Anterior cingulate cortex (tissue), 58 donors: ENCODE results near the gene MED16.

Source experiments
- DNase-seq, 58 donors: peaks; one replicate each; lab custom pipeline; 2025; lab: John Stamatoyannopoulos, UW

MED16 gene, protein sequence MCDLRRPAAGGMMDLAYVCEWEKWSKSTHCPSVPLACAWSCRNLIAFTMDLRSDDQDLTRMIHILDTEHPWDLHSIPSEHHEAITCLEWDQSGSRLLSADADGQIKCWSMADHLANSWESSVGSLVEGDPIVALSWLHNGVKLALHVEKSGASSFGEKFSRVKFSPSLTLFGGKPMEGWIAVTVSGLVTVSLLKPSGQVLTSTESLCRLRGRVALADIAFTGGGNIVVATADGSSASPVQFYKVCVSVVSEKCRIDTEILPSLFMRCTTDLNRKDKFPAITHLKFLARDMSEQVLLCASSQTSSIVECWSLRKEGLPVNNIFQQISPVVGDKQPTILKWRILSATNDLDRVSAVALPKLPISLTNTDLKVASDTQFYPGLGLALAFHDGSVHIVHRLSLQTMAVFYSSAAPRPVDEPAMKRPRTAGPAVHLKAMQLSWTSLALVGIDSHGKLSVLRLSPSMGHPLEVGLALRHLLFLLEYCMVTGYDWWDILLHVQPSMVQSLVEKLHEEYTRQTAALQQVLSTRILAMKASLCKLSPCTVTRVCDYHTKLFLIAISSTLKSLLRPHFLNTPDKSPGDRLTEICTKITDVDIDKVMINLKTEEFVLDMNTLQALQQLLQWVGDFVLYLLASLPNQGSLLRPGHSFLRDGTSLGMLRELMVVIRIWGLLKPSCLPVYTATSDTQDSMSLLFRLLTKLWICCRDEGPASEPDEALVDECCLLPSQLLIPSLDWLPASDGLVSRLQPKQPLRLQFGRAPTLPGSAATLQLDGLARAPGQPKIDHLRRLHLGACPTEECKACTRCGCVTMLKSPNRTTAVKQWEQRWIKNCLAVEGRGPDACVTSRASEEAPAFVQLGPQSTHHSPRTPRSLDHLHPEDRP

DNA sequence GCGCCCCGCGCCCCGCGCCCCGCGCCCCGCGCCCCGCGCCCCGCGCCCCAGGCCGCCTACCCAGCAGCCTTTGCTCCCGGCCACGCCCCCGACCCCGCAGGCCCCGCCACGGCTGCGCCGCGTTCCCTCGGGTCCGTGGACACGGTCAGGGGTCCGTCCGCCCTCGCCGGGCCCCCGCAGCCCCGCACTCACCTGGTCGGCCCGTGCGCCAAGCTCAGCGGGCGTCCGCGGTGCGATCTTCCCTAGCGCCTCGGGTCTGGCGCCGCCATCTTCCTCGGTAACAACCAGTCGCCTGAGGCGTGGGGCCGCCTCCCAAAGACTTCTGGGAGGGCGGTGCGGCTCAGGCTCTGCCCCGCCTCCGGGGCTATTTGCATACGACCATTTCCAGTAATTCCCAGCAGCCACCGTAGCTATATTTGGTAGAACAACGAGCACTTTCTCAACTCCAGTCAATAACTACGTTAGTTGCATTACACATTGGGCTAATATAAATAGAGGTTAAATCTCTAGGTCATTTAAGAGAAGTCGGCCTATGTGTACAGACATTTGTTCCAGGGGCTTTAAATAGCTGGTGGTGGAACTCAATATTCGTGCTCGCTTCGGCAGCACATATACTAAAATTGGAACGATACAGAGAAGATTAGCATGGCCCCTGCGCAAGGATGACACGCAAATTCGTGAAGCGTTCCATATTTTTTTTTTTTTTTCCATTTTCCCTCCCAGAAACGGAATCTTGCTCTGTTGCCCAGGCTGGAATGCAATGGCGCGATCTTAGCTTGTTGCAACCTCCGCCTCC is at the start of gene MED16, which contains the start of gene RNU6-9:
MED16 (minus strand) TSS at position 294 of the 796 bp plus-strand sequence. CDS start 2,056 bp downstream, outside the sequence.
RNU6-9 (plus strand) TSS at position 591 of the 796 bp plus-strand sequence.
- DNase-seq = peak; percentile 11 to 96 (median 84)

DNA sequence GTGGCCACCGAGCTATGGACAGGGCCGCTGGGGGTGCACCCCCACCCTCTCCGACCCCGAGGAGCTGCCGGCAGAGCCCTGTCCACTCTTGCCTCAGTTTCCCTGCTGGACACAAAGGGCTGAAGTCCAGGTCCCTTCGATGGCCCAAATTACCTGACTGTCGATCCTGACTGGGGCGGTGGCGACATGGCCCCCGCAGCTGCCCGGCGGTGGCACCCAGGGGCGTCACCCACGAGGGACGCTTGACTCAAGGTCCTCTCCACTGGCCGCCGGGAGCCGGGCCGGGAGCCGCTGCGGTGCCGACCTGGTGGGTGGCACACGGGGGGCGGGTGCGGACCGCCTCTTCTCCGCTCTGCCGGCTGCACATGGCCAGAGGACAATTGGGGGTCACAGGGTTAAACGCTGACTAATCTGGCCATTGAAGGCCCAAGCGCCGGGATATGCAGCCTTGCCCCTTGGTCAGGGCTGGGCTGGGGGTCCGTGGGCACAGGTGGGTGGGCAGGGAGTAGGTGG is 49.2 kb upstream of the MED16 start:
- no peak for DNase-seq

DNA sequence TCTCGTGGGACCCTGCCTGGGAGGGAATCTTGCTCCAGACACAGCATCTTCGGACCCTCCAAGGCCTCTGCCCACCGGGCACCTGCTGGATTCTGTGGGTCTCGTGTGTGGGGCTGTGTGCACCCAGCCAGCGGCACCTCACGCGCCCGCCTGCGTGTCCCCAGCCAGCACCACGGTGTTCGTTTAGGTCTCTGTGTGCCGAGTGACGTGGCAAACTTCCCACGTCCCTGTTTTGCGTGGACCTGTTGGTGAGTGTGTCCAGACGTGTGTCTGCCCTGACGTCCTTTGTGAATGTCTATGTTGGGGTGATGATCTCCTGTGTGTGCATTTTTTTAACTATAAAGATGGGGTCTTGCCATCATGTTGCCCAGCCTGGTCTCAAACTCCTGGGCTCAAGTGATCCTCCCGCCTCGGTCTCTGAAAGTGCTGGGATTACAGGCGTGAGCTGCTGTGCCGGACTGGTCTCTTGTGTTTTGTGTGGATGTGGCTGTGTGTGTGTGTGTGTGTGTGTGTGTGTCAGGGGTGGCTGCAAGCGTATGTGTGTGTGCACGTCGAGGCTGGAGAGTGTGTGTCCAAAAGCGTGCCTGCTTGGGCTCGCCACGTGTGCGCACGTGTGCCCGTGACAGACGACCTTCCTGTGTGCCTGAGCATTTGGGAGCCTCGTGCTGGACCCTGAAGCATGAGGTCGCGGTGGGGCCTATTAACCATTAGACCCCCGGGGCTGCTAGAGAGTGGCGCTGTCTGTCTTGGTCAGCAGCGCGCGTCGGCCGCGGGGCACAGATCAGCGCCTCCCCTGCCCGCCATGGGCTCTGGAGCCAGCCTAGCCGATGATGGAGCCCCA is 48.5 kb upstream of the MED16 start:
- DNase-seq = no peak

DNA sequence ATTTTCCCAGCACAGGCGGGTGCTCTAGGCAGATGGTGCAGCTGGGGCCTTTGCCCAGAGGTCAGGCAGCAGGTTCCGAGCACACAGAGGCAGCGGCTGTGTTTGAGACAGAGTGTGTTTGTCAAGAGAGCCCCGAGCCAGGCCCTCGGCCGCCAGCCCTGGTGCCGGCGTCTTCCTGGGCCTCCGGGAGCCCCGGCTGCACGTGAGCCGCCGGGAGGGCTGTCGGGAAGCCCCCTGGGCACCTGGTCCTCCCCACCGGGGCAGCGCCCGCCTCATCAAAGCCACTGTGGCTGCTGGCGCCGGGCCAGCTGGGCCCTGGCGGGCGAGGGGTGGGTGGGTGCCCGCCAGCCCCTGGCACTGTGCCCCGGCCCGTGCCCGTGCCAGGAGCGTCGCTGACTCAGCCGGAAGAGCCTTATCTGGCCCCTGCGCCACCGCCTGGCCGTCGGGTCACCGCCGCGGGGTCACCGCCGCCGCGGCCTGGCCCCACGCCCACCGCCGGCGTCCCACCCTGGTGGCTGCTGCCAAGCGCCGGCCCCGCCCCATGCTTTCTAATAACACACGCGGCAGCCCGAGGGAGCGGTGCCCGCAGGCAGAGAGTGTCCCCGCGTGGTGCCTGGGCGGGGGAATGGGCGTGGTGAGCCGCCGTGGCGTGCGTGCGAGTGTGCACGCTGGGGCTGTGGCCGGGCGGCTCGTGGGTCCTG is 47.8 kb upstream of the MED16 start:
- peak in 54 of 58 donors; percentile 23 to 91 (median 66) for DNase-seq

DNA sequence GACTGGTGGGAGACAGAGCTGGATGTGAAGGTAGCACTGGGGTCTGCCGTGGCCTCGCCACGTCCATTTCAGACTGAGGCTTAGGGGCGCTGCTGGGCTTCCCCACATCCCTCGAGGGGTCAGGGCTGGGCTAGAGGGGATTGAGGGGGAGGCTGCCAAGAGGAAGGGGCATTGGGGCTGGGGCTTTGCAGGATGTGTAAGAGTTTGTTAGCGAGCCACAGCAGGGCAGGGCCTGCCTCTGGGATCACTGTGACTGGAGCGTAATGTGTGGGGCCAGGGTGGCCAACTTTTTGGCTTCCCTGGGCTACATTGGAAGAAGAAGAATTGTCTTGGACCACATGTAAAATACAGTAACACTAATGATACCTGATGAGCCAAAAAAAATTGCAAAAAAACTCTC is 46.9 kb upstream of the MED16 start:
- DNase-seq = no peak

DNA sequence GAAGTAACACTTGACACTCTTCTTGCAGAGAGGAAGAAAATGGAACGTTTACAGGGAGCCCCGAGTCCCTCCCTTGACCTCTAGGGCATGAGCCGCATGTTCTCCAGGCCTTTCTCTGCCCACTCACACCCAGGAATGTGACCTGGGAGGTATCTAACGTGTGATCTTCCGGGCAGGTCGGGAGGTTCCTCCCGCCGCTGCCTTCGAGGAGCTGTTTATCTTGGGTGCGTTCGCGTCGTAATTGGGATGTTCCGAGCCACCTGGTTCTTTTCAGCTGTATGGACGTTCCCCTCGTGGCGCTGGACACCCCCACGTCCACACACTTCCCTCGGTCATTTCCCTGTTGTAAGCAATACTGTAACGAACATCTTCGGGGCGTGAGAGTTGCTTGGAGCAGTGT is 46.5 kb upstream of the MED16 start:
- DNase-seq = no peak

DNA sequence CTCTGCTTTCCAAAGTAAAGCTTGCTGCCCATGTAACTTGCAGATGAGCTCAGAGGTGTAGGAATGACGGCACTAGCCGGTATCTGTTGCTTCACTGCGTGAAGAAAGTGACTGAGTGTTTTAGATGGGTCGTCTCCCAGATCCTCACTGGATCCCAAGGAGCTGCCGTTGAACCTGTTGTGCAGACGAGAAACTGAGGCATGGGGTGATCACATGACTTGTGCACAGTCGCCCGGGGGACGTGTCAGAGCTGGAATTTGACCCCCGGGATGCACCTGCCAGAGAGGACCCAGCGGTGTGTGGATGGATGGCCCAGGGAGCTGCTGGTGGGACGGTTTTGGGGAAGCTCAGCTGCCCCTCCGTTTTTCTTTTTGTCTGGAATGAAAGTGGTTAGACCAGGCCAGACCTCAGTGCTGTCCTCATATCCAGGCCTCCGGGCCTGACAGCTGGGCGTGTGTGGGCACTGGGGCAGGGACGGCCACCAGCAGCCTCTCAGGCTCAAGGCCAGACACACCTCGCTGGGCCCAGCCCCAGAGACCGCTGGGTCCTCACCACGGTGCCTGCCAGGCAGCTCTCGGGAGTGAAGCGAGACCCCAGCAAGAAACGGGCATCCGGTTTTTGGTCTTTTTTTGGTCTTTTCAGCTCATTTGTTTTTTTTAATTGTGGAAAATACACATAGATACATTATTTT is 45.4 kb upstream of the MED16 start:
- no peak for DNase-seq

DNA sequence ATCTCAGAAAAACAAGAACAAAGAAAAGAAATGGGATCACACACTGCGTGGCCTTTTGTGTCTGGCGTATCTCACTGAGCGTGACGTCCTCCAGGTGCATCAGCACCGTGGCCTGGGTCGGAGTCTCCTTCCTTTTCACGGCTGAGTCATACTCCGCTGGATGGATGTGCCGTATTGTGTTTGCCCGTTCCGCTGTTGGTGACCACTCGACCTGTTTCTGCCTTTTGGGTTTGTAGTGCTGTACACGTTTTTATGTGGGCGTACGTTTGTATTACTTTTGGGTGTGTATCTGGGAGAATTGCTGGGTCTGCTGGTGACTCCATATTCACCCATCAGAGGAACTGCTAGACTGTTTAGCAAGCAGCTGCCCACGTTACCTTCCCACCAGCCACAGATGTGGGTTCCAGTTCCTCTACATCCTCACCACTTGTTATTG is 44.3 kb upstream of the MED16 start:
- no peak for DNase-seq

DNA sequence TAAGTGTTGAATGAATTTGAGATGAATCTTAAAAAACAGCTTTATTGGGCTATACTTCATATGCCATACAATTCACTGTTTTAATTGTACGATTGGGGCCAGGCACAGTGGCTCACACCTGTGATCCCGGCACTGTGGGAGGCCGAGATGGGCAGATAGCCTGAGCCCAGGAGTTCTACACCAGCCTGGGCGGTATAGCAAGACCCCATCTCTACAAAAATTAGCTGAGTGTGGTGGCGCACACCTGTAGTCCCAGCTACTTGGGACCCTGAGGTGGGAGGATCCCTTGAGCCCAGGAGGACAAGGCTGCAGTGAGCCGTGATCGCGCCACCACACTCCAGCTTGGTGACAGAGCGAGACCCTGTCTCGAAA is 43.2 kb upstream of the MED16 start:
- no peak for DNase-seq

DNA sequence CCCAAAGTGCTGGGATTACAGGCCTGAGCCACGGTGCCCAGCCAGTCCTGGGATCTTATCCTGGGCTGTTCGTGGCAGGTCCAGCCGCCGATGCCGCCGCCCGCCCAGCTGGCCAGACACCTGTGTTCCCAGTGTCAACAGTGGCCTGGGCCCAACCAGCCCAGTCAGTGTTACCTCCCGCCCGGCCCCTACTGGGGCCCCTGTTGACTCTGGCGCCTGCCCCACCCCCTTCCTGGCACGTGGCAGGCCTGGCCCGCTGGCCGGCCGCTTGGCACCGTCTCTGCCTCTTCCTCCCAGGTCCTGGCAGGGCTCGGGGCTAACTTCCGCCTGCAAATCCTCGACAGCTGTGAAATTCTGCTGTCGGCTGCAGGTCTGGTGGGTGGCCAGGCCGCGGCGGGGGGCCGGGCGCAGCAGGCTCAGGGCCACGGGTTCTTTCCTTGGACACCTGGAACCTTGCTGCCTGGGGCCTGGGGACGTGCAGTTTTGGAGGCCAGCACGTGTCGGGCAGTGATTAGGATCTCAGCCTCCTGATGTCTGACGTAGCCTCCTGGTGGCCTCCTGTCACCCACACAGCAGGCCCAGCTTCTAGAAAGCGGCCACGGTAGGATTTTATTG is 42.0 kb upstream of the MED16 start:
- peak in 53 of 58 donors; percentile 15 to 81 (median 63) for DNase-seq

DNA sequence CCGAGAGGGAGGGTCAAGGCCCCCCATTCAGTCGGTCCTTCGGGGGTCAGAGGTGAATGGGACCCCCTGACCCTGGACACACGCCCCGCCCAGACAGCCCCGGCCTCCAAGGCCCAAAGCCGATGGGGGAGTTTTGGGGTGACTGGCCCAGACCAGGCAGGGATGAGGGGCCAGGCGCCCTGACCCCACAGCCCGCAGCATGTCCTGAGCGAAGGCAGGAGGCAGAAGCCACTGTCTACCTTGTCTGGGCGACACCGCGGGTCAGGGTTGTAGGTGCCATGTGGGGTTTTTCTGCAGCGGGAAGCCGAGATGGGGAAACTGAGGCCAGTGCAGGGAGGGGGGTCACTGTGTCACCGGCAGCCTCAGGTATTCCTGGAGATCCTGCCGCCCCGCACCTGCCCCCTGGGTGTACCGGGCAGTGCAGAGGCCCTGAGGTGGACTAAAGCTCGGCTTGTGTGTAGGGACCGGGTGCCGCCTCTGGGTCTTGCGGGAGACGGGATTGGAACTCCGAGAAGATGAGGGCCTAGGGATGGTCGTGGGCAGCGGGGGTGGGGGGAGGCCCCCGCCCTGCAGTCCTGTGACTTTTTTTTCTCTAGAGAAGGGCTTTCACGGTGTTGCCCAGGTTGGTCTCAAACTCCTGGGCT is 41.3 kb upstream of the MED16 start:
- no peak for DNase-seq

DNA sequence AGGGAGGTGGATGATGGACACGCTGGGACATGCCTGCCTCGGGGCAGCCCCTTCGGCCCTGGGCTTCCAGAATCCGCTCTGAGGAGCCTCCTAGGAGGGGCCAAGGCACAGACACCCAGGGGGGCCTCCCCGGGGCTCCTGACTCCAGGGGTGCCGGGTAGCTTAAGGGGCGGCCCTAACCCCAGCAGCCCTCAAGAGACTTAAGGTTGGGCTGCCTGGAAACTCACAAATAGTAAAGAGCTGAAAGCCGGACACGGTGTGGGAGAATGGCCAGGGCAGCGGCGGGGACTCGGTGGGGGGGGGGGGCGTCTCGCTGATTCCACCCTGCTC is 40.5 kb upstream of the MED16 start:
- DNase-seq = no peak

DNA sequence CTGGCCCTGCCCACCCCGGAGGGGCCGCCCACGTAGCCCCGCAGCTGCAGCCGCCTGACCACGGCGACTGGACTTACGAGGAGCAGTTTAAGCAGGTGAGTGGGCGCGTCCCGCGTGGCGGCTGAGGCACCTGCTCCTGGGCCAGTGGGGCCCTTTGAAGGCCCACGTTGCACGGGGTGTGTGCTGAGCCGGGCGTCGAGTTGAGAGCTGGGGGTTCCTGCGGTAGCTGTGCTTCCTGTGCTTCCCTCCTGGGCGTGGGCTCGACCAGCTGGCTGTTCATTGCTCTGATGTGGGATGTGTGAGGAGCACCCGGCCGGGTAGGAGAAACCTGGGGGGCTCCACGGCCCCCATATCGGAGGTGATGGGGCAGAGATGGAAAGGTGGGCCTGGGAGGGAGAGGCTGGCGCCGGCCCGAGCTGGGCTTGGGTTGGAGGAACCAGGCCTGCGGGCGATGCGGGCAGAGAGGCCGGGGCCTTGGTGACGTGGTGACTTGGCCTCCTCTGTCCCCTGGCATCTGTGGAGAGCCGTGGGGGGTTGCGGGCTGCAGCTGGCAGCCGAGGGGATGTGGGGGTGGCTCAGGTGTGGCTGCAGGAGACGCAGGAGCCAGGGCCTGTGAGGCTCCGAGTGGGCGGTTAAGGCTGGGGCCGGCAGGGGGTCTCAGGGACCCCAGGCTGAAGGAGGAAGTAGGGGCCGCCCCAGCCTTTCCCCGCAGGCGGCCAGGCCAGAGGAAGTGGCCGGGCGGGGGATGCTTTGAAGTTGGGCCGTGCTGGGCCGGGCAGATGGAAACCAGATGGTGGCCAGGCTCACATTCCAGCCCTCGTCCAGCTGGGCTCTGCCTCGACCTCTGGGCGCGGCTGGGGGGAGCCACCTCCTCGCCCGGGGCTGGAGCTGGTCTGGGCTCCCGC is 39.9 kb upstream of the MED16 start:
- DNase-seq = peak in 2 of 58 donors; percentile 8 to 49

DNA sequence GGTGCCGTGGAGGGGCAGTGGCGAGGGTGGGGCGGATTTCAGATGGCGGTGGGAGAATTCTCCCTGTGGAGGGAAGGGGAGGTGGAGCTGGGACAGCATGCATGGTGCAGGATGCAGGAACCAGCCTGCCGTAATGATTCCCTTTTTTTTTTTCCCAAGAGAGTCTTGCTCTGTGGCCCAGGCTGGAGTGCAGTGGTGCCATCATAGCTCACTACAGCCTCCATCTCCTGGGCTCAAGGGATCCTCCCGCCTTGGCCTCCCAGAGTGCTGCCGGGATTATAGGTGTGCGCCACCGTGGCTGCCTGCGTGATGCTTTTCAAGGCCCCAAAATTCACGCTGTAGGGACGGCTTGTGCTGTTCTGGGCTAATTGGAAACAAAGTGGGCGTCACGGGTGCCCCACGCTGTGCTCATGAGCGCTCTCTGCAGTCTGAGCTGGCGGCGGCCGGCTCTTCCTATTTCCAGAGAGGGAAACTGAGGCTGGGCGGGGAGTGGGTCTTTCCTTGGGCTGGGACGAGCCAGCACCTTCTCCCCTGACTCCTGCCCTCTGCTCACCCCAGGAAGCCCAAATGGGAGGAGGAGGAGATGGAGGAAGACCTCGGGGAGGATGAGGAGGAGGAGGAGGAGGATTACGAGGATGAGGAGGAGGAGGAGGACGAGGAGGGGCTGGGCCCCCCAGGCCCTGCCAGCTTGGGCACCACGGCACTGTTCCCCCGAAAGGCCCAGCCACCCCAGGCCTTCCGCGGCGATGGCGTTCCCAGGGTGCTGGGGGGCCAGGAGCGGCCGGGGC is 39.1 kb upstream of the MED16 start:
- no peak for DNase-seq

DNA sequence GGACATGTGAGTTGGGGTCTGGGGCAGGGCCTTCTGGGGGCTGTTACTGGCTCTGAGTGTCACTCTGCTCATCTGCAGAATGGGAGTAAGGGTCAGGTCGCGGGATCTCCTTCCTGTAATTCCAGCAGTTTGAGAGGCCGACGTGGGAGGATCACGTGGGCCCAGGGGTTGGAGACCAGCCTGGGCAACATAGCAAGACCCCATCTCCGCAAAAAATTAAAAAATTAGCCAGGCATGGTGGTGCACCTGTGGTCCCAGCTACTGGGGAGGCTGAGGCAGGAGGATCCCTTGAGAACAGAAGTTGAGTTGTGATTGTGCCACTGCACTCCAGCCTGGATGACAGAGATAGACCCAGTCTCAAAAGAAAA is 36.9 kb upstream of the MED16 start:
- no peak for DNase-seq
